Endothelial cell of coronary artery (primary cell): ENCODE results near the gene PDZK1IP1. TPM values are rescaled to one million over a fixed set of nuclear protein-coding genes. Genes with fewer than 3 reads are reported as not detected.

Experiments used
- total RNA-seq: library from RNA; depleted of rRNA; stranded (reverse); fragments of >200 nt; gene quantifications from 2 replicates; pipeline ENCODE4 v1.2.3, GENCODE V29; 2014

PDZK1IP1 gene
- total RNA-seq: 0.09 TPM in 1 of 2 replicates, not detected in the other

DNA sequence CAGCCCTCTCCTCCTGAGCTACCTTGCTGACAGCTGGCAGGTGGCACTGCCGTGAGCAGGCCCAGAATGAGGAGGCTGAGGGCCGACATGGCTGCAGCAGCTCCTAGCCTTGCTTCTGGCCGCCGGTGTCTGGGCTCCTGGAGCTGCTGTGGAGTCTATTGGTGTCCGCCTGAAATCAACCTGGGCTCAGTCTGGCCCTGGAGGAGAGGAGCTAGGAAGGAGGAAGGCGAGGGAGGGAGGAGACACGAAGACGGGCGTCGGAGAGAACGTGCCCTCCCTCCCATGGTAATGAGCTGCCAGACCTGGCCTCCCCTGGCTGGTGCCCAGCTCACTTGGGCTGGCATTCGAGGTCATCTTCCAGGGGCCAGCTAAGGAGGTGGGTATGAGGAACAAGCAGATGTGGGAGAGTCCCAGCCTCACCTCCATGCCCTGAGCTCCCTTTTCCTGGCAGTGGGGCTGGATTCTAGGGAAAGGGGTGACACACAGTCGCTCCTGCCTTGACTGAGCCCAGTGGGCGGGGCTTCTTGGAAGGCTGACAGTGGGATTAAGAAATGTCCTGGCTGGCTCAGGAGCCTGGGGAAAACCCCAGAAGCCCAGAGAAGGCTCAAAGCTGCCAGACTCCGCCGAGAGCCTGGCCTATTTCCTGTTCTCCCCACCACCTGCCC is at the start of gene PDZK1IP1:
TSS of gene PDZK1IP1 (minus strand) at position 193 of the 665 bp plus-strand sequence. CDS start at position 89, 104 bp downstream.

DNA sequence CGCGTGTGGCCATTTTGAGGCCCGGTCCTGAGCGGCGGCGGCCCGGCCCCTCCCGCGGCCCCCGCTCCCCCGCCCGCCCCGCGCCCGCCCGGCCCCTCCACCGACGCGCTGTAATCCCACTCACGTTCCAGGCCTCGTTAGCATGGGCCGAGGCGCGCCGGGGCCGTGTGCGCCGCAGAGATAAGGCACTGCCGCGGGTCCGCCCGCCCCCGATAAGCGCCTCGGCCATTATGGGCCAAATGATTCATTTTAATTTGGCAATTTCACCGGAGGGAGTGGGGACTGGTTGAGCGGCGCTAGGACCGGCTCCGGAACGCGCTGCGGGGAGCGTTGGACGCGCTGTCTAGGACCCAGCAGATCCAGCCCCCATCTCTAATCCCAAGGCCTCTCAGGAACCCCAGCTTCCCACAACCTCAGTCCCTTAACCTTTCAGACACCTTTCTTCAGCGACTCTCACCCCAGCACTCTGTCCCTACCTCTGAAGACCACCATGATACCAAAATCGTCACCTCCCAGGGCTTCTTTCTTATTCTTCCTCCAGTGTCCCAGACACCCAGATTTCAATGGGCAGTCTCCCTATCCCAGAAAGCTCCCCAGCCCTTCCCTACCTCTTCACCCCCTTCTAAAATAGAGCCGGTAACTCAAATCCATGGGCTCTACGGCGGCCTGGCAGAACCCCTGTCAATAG is 42.5 kb upstream of the PDZK1IP1 start, which contains the start of gene TAL1:
TSS of gene TAL1 (minus strand) at position 39 of the 688 bp plus-strand sequence. CDS start 6,337 bp downstream, outside the sequence.

DNA sequence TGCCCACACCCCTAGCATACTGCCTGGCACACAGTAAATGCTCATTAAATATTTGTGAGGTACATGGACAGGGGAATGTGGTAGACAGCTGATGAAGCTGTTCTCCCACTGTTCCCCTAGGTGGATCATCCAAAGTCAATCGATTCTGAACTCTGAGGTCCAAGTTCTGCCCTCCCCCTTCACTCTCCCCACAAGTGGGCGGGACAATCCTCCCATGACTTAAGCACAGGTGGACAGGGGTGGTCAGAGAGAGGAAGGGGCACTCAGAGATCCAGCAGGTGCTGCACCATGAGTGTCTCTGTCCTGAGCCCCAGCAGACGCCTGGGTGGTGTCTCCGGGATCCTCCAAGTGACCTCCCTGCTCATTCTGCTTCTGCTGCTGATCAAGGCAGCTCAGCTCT is 52.6 kb downstream of the PDZK1IP1 start, which contains the start of gene CYP4A22:
TSS of gene CYP4A22 (plus strand) at position 244 of the 400 bp plus-strand sequence. CDS start at position 289, 45 bp downstream.

Other genes starting within 250 kb of the PDZK1IP1 start
- not detected in 2 replicates for gene CYP4A11, start 248.6 kb downstream of the PDZK1IP1 start, total RNA-seq
- gene CYP4X1, start 166.4 kb downstream of the PDZK1IP1 start, total RNA-seq: 0.85 and 1.7 TPM in 2 replicates
- not detected in 2 replicates for gene CYP4Z1, start 122.8 kb downstream of the PDZK1IP1 start, total RNA-seq
- gene CYP4A22, start 52.6 kb downstream of the PDZK1IP1 start, total RNA-seq: not detected in 2 replicates
- gene TAL1, start 42.2 kb upstream of the PDZK1IP1 start, total RNA-seq: 25.4 and 30.3 TPM in 2 replicates
- 3.9 and 8.5 TPM in 2 replicates for gene STIL, start 124.1 kb upstream of the PDZK1IP1 start, total RNA-seq
- gene CMPK1, start 143.8 kb upstream of the PDZK1IP1 start, total RNA-seq: 90.9 and 102 TPM in 2 replicates
- gene FOXE3, start 226.2 kb upstream of the PDZK1IP1 start, total RNA-seq: not detected in 2 replicates
- under 0.01 and 0.09 TPM in 2 replicates for gene FOXD2, start 248.0 kb upstream of the PDZK1IP1 start, total RNA-seq